Endothelial cell of umbilical vein (primary cell): ENCODE results near the gene CMTM4. TPM values are rescaled to one million over a fixed set of nuclear protein-coding genes. Genes with fewer than 3 reads are reported as not detected.

ENCODE experiments used
- BruUV-seq: library from RNA; stranded (reverse); fragments of 400-500 nt; replicated peaks from 2 replicates; lab custom pipeline; 2021; lab: Mats Ljungman, UMichigan
- CTCF ChIA-PET: fragments of 300-600, 350-600 bp; sonication (Branson Sonifier 250); formaldehyde crosslinking; loops from one replicate; lab custom pipeline; 2021; ENCODE audit warnings: antibody characterized with exemption, inconsistent platforms; lab: Charles Lee
- POLR2A ChIA-PET: fragments of 300-600, 350-600 bp; sonication (Branson Sonifier 250); formaldehyde crosslinking; loops from one replicate; lab custom pipeline; 2021; ENCODE audit warnings: antibody characterized with exemption, inconsistent platforms; lab: Charles Lee
- DNase-seq: peaks from one replicate; pipeline ENCODE4 v3.0.0-alpha.2; 2011; ENCODE audit warnings: low read depth, low spot score
- FAIRE-seq: peaks from 2 replicates; lab custom pipeline; 2011; peaks lifted over from hg19 to GRCh38; lab: Jason Lieb, UNC
- H2AFZ ChIP-seq: 2 replicates; pipeline ENCODE4 v1.6.0; 2012; ENCODE audit warnings: low read depth, low read length, control low read depth, inconsistent platforms
- H3K27ac ChIP-seq: 2 replicates; pipeline ENCODE4 v1.5.1; 2011; ENCODE audit warnings: low read depth, mild to moderate bottlenecking, control low read depth, low read length, moderate library complexity; ENCODE audit not compliant: insufficient read depth
- H3K27me3 ChIP-seq, 2 experiments: 2 replicates each; pipeline versions ENCODE4 v1.6.0 to v1.6.1; 2011; ENCODE audit warnings: low read length in 2 of 2, mixed read lengths in 1 of 2; ENCODE audit not compliant: control insufficient read depth in 2 of 2, insufficient read depth in 2 of 2
- H3K36me3 ChIP-seq, 2 experiments: 2 replicates in 1 of 2; 3 replicates in 1 of 2; pipeline ENCODE4 v1.5.1; 2011; ENCODE audit warnings: low read length in 2 of 2, mild to moderate bottlenecking in 1 of 2, moderate library complexity in 1 of 2; ENCODE audit not compliant: control insufficient read depth in 2 of 2, insufficient read depth in 2 of 2; ENCODE audit errors: extremely low read depth in 1 of 2
- H3K4me1 ChIP-seq: 3 replicates; pipeline ENCODE4 v1.5.1; 2011; ENCODE audit warnings: mild to moderate bottlenecking, low read length; ENCODE audit not compliant: control insufficient read depth, insufficient read depth; ENCODE audit errors: extremely low read depth
- H3K4me2 ChIP-seq: 2 replicates; pipeline ENCODE4 v1.6.1; 2011; ENCODE audit warnings: low read length, control low read depth, mixed read lengths; ENCODE audit not compliant: insufficient read depth
- H3K4me3 ChIP-seq, 3 experiments: fragments of 200-600 bp in 1 of 3; sonication (generic), shearing (Covaris generic) in 1 of 3; replicated peaks in 1 of 3; 2 replicates each; pipeline ENCODE4 v1.5.1; 2011 to 2016; ENCODE audit warnings: control low read depth in 3 of 3, low read length in 3 of 3, mild to moderate bottlenecking in 2 of 3, inconsistent platforms in 1 of 3, low read depth in 1 of 3, moderate library complexity in 1 of 3; ENCODE audit not compliant: insufficient read depth in 1 of 3
- H3K79me2 ChIP-seq: 2 replicates; pipeline ENCODE4 v1.6.0; 2012; ENCODE audit warnings: low read length, inconsistent platforms; ENCODE audit not compliant: control insufficient read depth, insufficient read depth
- H3K9ac ChIP-seq: replicated peaks from 2 replicates; pipeline ENCODE3; 2011; ENCODE audit warnings: low read length, control low read depth; ENCODE audit not compliant: insufficient read depth; ENCODE audit errors: extremely low read depth
- H3K9me1 ChIP-seq: replicated peaks from 3 replicates; pipeline ENCODE4 v1.6.0; 2011; ENCODE audit warnings: mild to moderate bottlenecking, low read length; ENCODE audit not compliant: control insufficient read depth, insufficient read depth; ENCODE audit errors: extremely low read depth
- H3K9me3 ChIP-seq: replicated peaks from 2 replicates; pipeline ENCODE4 v1.5.1; 2012; ENCODE audit warnings: low read length, inconsistent platforms; ENCODE audit not compliant: control insufficient read depth, insufficient read depth
- H4K20me1 ChIP-seq: replicated peaks from 2 replicates; pipeline ENCODE3; 2011; ENCODE audit warnings: mild to moderate bottlenecking, low read length; ENCODE audit not compliant: control insufficient read depth, insufficient read depth; ENCODE audit errors: extremely low read depth
- FOS ChIP-seq: IDR thresholded peaks from 2 replicates; pipeline ENCODE4 v1.6.1; 2011; ENCODE audit warnings: mild to moderate bottlenecking, low read length, moderate library complexity, borderline replicate concordance; ENCODE audit not compliant: insufficient read depth
- GATA2 ChIP-seq: IDR thresholded peaks from 2 replicates; pipeline ENCODE4 v1.7.0; 2011; ENCODE audit warnings: low read depth, mild to moderate bottlenecking, moderate library complexity, mixed read lengths, low read length; ENCODE audit not compliant: insufficient read length, insufficient read depth
- JUN ChIP-seq: IDR thresholded peaks from 2 replicates; pipeline ENCODE4 v1.6.1; 2011; ENCODE audit warnings: borderline replicate concordance, low read depth; ENCODE audit not compliant: insufficient read length, insufficient read depth
- MYC ChIP-seq: IDR thresholded peaks from one replicate; pipeline ENCODE4 v1.6.1; 2011; ENCODE audit warnings: mild to moderate bottlenecking, low read depth, low read length
- dilution Hi-C: fragments of 300-500 bp; cut with MboI; formaldehyde crosslinking; loops from one replicate; pipeline ENCODE4 v1.15.0; 2019; ENCODE audit warnings: low sequenced_read_pairs; ENCODE audit not compliant: extremely low pct_ligation_motif_present
- intact Hi-C: fragments of 100-400 bp; cut with micrococcal nuclease; formaldehyde crosslinking; loops from one replicate; pipeline ENCODE4 v1.10.0; 2022
- polyA plus RNA-seq, 4 experiments: library from polyadenylated mRNA; depleted of rRNA in 3 of 4; stranded (reverse) in 3 of 4; unstranded in 1 of 4; fragments of >200 nt; gene quantifications; 2 replicates each; pipeline versions ENCODE4 v1.2.1 to v1.2.3, GENCODE V29; 2011 to 2012; ENCODE audit warnings: missing spikeins in 1 of 4
- total RNA-seq: library from RNA; stranded (reverse); gene quantifications from 2 replicates; pipeline ENCODE4 v1.2.3, GENCODE V29; 2021
- TF ChIP-seq, protein P1 (sequence below): IDR thresholded peaks from 2 replicates; pipeline ENCODE4 v1.6.1; 2011; ENCODE audit not compliant: insufficient read depth, insufficient read length

CMTM4 gene
- total and polyA plus RNA-seq, 2 donors (not counting 3 experiments of a cell fraction or from before 2014, with no cell fraction given) = 9.0 to 10.7 TPM

DNA sequence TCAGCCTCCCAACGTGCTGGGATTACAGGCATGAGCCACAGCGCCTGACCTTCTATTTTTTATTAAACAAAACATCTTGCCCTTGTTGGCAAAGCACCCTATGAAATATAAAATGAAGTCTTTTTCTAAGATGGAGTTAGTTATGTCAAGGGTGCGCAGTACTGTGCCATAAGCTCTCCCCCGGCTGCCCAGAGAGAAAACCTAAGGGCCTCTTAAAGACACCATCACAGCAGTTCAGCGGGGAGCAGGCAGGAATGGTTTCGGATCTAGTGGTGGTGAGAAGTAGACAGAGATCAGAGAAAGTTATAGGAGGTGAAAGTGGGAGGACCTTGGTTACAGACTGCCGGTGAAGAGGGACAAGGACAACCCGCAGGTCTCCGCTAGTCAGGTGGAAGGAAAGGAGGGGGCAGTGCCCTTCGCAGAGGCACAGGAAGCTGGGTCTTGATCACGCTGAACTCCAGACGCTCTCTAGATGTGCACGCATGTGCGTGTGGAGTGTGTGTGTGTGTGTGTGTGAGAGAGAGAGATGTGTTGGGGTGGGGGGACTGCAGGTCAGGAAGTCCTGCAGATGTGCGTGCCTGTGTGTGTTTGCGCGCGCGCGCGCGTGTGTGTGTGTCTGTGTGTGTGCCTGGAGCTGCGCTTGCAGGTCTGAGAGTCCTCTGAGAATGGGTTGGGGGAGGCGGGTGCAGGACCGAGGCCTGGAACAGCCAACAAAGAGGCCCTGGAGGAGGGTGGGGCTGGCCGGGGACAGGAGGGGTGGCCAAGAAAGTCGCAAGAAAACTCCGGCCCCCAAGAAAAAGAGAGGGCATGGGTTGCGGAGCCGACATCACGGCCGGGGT lies 92.8 kb downstream of the CMTM4 start:
- Histone ChIP-seq H3K9ac (peak overlapping the region; percentile 69), H4K20me1 (no peaks in the 10 kb centered on the region), H3K9me1 (no peaks in the 10 kb centered on the region), H3K4me1 (peaks cover 16% of the 10 kb centered on the region), H3K36me3 (no peaks in the 10 kb centered on the region), H3K9me3 (no peaks in the 10 kb centered on the region), H3K79me2 (peaks cover 25% of the 10 kb centered on the region), H2AFZ (peak overlapping the region; percentile 13), H3K27ac (peak overlapping the region; percentile 42), H3K4me2 (peak overlapping the region; percentile 60), H3K4me3 (peak overlapping the region; percentile 56 to 91 (median 76)), H3K27me3 (no peaks in the 10 kb centered on the region)
- intact Hi-C loops (loop anchor here (1.0 to 2.0 kb wide), 4 partner anchors 51 to 197 kb away; partner anchors contain the start of gene CKLF), dilution Hi-C loops (no loop called here)
- POLR2A ChIA-PET = no interaction called here
- DNase-seq (peak; percentile 61), FAIRE-seq (peak; percentile 73)
- TF ChIP-seq MYC (peak; percentile 27), GATA2 (no peak)
- CTCF ChIA-PET = interaction anchor here (0.7 to 2.0 kb wide), 12 partner anchors 8 to 264 kb away, joined by 3 to 28 read pairs (median 4); partner anchors contain the start of genes CKLF and NAE1
- TSS peak; percentile 53 for BruUV-seq

DNA sequence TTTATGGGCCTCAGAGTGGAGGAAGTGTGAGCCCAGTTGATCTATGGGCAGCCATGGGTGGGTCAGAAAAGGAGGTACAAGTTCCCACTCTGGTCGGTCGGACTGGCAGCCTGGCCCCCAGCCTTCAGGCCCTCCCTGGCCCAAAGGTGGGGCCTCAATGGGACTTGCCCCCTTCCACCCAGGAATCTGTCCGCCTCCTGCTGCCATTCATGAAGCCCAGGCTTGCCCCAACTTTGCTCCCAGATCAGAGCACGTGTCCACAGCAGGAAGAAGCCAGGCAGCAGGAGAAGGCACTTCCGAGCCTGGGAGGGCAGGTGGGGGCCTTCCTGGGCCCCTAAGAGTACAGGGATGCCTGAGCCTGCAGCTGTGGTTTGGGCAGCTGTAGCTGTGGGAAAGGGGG lies 95.1 kb downstream of the CMTM4 start:
- Histone ChIP-seq H3K4me3 (no peak overlapping the region), H4K20me1 (no peaks in the 10 kb centered on the region), H3K9me1 (no peaks in the 10 kb centered on the region), H3K27ac (no peak overlapping the region), H3K79me2 (peaks cover 14% of the 10 kb centered on the region), H3K4me2 (no peak overlapping the region), H3K4me1 (peaks cover 14% of the 10 kb centered on the region), H3K27me3 (peaks cover 0 to 9% of the 10 kb centered on the region in 2 experiments), H3K9me3 (no peaks in the 10 kb centered on the region), H2AFZ (no peak overlapping the region), H3K36me3 (no peaks in the 10 kb centered on the region), H3K9ac (no peak overlapping the region)
- FAIRE-seq = no peak
- dilution Hi-C loops = no loop called here
- no TSS peak for BruUV-seq
- intact Hi-C loops = no loop called here
- POLR2A ChIA-PET = no interaction called here
- CTCF ChIA-PET = interaction anchor here (1.3 to 1.8 kb wide), 2 partner anchors 12 to 86 kb away, joined by 3 to 4 read pairs; no protein-coding TSS in a partner anchor
- TF ChIP-seq GATA2 = no peak
- TF ChIP-seq, protein P1, sequence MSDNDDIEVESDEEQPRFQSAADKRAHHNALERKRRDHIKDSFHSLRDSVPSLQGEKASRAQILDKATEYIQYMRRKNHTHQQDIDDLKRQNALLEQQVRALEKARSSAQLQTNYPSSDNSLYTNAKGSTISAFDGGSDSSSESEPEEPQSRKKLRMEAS = no peak
- TF ChIP-seq FOS = no peak
- no peak for TF ChIP-seq JUN
- DNase-seq = no peak
